Limb (tissue), 2 donors: ENCODE results near the gene RTF1.

Experiments
- DNase-seq, 2 donors: peaks; one replicate each; pipeline ENCODE4 v3.0.0-alpha.2; 2016; ENCODE audit errors: extremely low spot score in 2 of 2

The RTF1 gene

GRCh38 chr15:41487381-41487780, 70.5 kb downstream of the RTF1 start:
- DNase-seq: no peak

DNA sequence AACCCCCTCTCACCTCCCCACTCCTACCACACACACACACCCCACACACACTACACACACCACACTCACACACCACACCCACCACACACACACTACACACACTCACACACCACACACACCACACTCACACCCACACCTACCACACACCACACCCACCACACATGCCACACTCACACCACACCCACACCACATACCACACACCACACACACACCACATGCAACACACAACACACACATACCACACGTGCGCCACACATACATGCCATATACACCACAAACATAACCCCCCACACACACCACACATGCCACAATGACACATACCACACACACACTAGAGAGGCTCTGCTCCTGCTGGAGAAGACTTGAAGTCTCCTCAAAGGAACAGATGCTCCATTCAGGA, 70.9 kb downstream of the RTF1 start:
- no peak for DNase-seq

DNA sequence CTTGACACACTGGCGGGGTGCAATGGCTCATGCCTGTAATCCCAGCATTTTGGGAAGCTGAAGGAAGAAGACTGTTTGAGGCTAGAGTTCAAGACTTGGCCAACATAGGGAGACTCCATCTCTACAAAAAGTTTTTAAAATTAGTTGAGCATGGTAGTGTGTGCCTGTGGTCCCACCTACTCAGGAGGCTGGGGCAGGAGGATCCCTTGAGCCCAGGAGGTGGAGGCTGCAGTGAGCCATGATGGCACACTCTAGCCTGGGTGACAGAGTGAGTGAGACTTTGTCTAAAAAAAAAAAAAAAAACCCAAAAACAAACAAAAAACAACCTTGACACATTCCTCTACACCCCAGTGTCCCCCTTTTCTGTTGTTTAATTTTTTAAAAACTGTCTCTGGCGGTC, 72.7 kb downstream of the RTF1 start:
- no peak for DNase-seq

DNA sequence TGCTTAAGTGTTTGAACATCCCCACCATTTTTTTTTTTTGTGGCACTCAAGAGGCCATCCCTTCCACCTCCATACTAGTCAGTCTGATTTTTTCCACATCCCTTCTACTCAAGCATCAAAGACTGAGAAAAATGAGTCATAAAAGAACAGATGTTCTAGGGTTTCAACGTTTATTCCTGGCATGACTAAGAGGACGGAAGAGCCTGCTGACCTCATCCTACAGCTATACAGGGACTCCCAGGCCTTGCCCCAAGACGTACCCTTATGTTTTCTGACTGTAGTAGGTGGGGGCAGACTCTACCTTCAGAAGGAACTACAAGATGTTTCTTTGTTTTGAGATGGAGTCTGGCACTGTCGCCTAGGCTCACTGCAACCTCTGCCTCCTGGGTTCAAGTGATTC, 73.5 kb downstream of the RTF1 start:
- no peak for DNase-seq

- no peak for DNase-seq
These were observed 75.0 kb downstream of the RTF1 start for GRCh38 chr15:41491889-41492288.

DNA sequence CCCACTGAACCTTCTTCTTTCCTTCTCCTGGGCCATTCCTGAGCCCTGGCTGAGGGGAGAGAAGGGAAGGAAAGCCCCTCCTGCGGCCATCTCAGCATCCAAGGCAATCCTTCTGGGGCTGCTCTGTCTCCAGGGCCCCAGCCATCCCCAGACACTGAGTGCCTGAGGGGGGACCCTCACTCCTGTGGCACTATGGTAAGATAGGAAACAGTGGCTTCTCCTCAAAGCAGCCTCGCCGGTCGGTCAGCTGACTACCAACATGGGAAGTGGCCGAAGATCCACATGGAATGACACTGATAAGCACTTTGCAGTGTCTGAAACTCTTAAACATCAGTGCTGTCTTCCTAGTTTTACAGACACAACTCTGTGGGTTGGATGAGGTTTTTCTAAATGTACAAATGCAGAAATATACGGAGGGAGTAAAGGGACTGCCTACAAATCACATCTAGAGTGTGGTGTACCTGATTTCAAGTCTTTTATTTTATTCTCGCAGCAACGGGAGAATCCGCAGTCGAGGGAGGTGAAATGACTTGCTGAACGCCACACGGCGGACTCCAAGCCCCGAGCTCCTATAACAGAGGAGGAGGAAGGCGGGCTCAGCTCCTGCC, 75.8 kb downstream of the RTF1 start:
- peak in 1 of 2 donors; percentile 14 for DNase-seq

- peak; percentile 42 to 81 for DNase-seq
These were observed 76.5 kb downstream of the RTF1 start, which contains the start of gene ITPKA for GRCh38 chr15:41493205-41493901. Gene ITPKA (plus strand): TSS chr15:41493874. CDS start chr15:41493928, 54 bp downstream.

DNA sequence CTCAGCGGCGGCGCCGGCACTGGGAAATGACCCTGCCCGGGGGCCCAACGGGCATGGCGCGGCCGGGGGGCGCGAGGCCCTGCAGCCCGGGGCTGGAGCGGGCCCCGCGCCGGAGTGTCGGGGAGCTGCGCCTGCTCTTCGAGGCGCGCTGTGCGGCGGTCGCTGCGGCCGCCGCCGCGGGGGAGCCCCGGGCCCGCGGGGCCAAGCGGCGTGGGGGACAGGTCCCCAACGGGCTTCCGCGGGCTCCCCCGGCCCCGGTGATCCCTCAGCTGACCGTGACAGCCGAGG, 77.0 kb downstream of the RTF1 start:
- no peak for DNase-seq

DNA sequence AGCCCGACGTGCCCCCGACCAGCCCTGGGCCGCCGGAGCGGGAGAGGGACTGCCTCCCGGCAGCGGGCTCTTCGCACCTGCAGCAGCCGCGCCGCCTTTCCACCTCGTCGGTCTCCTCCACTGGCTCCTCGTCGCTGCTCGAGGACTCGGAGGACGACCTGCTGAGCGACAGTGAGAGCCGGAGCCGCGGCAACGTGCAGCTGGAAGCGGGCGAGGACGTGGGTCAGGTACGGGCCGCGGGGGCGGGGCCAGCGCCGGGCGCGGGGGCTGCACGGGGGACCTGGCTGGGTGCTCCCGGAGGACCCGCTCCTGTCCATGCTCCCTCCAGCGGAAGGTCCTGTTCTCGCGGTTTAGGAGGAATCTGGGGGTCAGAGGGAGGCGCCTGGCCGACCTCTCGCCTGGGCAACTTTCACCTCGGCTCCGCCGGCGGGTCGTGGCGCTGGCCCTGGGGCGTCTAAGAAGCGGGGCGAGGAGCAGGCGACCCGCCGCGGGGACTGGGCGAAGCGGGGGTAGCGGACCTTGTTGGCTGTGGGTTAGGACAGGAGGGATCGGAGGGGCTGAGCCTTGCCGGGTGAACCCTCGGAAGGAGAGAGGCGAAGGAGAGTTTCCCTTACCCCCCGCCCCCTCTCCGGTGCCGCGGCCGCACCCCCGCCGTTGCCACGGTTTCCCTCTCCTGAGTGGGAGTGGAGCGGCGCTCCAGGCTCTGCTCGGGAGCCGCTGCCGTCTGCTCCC, 77.5 kb downstream of the RTF1 start:
- DNase-seq: peak in 1 of 2 donors; percentile 54

GRCh38 chr15:41494922-41495735, 78.2 kb downstream of the RTF1 start:
- DNase-seq: peak in 1 of 2 donors; percentile 45

DNA sequence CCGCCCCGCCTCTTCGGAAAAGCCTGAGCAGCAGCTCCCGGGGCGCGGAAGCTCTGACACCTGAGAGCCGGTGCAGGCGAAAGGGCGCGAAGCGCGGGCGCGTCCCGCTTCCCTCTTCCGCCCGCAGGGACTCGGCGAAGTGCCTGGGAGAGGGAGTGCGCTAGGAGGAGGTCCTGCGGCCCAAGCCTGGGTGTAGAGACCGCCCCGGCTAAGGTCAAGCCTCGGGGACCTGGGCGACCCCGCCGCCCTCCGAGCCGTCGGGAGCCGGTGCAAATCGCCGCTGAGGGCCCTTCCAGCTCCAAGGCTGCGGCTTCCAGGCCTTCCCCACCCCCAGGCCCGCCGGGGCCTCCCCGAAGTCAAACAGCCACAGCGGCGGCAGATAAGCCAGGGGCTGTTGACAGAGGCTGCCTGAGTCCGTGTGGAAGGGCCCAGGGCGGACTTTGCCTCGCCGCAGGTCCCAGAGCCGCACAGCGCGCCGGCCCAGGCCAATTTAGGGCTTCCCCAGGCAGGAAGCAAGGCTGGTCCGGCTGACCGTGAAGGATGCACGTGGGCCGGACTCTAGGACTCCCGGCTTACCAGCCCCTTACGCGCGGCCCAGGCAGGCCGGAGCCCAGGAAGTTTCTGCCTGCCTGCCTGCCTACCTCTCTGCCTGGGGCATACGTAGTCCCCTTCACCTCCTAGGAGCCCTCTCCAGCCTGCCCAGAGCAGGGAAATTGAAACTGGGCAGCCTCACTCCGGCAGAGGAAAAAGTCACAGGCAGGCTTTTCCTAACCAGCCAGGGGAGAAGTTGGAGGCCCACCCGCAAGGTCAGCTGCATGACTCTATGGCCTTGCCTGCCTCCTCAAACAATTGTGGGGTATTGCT, 79.1 kb downstream of the RTF1 start:
- no peak for DNase-seq

DNA sequence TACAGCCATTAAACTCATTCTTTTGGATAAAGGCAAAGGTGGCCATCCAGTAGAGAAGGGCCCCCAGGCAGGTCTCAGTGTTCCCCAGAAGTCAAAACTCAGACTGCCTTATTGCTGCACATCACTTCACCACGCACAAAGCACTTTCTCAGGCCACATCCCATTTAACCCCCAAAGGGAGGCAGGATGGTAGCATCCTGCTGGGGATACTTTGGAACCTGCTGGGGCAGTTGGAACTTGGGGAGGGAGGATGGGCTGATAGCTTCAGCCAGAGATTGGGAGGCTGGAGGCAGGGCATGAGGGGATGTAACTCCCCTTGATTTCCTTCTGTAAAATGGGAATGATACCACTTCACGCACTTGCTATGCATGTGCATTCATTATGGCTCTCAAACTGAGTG, 81.8 kb downstream of the RTF1 start:
- DNase-seq: no peak

DNA sequence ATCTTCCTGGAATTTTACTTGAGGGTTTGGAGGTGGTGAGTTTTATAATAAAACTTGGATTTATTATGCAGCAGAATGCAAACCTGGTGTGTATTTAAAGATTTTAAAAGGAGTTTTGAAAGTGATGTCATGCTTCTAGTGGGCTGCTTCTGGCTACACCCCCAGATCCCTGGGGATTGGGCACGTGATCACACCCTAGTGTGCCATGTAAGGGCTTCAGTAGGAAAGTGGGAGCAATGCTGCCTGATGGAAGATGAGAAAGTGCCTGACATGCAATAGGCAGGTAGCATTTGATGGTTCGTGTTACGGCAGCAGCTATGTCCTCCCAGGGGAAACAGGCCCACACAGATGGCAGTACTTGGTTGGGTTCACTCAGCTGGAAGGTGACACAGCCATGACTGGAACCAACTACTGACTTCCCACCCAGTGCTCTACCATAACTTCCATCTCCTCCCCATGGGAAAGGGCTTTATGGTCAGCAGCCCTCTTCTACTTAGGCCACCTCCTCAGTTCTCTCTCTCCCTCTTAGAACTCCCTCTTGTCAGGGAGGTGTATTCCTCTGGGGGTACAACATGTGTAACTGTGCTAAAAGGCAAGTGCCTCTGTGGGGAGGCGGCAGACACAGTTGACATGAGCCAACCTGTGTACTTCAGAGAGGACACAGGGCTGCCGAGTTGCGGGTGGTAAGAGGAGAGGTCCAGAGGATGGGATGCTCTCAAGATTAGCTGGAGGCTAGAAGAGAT, 82.4 kb downstream of the RTF1 start:
- peak in 1 of 2 donors; percentile 27 for DNase-seq

DNA sequence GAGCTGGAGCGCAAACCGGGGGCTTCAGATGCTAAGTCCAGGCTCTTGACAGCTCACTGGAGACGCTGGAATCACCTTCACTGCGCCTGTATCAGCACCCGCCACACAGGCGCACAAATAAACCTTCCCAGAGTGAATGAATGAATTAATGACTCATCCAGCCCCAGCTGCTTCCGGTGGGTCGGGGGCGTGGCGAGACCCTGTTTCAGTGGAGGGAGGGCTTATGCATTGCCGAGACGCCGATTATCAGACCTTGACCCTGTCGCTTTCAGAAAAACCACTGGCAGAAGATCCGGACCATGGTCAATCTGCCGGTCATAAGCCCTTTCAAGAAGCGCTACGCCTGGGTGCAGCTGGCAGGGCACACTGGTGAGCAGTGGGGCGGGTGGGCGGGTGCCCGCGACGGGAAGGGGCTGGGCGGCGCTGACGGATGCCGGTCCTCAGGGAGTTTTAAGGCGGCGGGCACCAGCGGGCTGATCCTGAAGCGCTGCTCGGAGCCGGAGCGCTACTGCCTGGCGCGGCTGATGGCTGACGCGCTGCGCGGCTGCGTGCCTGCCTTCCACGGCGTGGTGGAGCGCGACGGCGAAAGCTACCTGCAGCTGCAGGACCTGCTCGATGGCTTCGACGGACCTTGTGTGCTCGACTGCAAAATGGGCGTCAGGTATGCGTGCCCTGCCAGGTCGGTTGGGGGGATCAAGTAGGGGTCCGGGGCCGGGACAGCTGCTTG, 84.5 kb downstream of the RTF1 start:
- peak in 1 of 2 donors; percentile 54 for DNase-seq

DNA sequence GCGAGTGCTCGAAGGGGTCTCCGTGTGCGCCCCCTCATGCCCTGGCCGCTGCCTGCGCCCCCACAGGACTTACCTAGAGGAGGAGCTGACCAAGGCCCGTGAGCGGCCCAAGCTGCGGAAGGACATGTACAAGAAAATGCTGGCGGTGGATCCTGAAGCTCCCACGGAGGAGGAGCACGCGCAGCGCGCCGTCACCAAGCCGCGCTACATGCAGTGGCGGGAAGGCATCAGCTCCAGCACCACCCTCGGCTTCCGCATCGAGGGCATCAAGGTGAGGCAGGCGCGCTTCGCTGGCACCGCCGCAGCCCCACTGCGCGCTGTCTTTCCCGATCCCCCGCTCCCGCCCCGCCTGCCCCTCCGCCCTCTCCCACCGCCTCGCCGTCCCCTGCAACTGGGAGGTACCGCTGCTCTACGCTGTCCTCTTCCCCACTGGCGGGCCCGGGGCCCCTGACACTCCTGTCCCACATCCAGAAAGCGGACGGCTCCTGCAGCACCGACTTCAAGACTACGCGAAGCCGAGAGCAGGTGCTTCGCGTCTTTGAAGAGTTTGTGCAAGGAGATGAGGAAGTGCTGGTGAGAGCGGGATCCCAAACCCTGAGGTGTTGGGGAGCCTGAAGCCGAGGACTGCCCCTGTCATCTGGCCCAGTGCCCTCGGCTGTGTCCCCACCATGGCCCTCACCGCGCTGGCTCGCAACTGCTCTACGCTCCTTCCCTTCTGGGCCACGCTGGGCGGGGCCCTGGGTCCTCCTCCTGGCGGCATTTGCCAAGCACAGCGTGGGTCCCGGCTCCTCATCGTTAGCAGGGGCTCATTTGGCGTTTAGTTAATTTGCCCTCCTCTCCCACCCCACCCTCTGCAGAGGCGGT, 85.3 kb downstream of the RTF1 start:
- DNase-seq: no peak

DNA sequence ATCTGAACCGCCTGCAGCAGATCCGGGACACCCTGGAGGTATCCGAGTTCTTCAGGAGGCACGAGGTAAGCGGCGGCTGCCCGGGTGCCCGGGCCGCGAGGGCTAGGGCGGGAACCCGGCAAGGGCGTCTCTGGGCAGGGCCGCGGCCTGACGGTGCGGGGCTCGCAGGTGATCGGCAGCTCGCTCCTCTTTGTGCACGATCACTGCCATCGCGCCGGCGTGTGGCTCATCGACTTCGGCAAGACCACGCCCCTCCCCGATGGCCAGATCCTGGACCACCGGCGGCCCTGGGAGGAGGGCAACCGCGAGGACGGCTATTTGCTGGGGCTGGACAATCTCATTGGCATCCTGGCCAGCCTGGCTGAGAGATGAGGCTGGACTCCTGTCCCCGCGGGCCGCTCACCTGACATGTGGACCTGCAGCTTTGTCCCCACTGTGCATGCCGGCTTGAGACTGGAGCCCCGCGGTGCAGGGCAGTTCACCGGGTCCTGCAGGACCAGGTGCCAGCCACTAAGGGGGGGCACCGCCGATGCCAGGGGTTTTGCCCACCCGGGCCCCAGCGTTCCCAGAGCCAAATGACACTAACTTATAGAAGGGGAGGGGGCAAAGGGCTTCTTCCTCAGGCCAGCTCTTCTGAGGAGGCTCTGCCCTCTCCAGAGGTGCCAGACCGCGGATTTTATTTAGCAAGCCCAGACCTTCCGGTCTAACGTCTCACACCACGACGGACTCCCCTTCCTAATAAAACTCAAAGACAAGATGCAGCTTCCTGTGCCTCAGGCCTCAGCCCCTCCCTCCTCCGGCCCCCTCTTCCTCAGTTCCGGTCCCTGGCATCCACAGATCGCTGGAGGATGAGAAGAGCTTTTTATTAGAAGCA, 86.1 kb downstream of the RTF1 start:
- DNase-seq: peak in 1 of 2 donors; percentile 48

DNA sequence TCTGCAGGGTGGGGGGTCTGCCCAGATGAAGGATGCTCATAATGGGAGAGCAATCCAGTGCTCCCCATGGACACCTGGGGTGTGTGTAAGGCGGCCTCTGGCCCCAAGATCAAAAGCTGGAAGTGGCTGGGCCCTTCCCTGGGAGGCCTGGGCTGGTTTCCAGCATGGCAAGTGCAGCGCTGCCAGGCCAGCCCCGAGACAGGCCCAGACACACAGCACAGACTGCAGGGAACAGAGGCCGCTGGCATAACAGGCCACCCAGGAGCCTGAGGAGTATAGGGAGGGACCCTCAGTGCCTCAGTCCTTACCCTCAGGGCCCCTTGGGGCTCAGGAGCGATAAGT, 86.7 kb downstream of the RTF1 start:
- DNase-seq: no peak
